Metanephros (tissue), 2 donors: ENCODE measurements around the gene MARCHF9. TPM values are rescaled to one million over a fixed set of nuclear protein-coding genes. Genes with fewer than 3 reads are reported as not detected.

ENCODE experiments used
- small RNA-seq: library from RNA; depleted of rRNA; stranded (forward); fragments of <200 nt; gene quantifications from one replicate; pipeline ENCODE3, GENCODE V24; 2014; ENCODE audit warnings: low replicate concordance
- total RNA-seq: library from RNA; depleted of rRNA; stranded (reverse); fragments of >200 nt; gene quantifications from one replicate; pipeline ENCODE4 v1.2.3, GENCODE V29; 2014

Gene MARCHF9
- total RNA-seq = 8.9 TPM

DNA sequence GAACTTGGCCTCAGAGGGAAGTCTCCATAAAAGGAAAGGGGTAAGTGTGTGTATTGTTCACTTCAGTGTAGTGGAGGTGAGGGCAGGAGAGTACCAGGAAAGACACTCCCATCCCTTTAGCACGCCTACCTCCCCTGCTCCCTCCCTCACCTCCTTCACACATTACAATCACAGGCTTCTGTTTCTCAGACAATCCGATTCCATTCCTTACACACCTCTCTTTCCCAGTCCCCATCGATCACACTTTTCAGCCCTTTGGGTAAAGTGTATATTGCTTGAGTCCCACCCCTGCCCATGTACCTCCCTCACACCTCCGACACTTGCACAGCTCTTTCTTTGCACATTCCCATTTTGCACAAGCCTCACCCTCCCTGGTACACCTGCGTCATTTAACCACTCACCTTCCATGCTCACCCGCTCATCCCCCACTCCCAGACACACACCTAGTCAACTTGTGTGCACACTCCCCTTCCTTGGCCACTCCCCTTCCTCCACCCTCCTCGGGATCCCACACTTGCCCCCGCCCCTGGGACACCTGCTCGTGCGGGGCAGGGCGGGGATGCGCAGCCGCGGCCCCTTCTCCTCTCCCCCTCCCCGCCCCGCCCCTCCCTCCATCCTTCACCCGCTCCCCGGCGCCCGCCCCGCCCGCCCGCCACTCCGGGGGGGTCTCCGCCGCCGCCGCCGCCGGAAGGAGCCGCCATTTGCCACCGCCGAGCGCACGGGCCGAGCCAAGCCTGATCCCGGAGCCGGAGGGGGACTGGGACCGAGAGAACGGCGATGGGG is at the start of gene MARCHF9:
Gene MARCHF9 (plus strand): TSS at position 693 of the 783 bp plus-strand sequence. CDS start 426 bp downstream, outside the sequence.

DNA sequence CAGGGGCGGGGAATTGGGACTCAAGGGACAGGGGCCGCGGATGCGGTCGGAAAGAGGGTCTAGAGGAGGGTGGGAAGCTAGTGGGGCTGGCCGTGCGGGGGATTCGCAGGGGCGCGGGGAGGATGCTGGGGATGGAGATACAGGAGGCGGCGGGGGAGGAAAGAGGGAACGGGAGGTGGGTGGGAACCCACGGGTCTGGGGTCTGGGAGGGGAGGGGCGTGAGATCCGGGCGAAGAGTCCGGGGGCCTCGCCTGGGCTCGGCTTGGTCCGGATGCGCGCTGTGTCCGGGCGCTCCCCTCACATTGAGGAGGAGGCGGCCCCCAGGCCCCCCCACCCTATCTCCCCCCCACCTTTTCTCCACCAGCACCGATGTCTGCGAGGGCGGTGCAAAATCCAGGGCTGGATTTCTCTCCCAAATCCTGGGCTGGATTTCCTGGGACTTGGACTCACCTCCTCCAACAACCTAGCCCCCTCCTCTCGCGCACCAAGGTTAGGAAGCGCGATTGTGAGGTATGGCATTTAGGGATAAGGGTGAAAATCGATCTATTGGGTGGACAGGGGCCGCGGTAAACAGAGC is 16.2 kb upstream of the MARCHF9 start, which contains the start of gene AGAP2:
Gene AGAP2 (minus strand): TSS at position 82 of the 577 bp plus-strand sequence. CDS start 496 bp downstream, outside the sequence.

DNA sequence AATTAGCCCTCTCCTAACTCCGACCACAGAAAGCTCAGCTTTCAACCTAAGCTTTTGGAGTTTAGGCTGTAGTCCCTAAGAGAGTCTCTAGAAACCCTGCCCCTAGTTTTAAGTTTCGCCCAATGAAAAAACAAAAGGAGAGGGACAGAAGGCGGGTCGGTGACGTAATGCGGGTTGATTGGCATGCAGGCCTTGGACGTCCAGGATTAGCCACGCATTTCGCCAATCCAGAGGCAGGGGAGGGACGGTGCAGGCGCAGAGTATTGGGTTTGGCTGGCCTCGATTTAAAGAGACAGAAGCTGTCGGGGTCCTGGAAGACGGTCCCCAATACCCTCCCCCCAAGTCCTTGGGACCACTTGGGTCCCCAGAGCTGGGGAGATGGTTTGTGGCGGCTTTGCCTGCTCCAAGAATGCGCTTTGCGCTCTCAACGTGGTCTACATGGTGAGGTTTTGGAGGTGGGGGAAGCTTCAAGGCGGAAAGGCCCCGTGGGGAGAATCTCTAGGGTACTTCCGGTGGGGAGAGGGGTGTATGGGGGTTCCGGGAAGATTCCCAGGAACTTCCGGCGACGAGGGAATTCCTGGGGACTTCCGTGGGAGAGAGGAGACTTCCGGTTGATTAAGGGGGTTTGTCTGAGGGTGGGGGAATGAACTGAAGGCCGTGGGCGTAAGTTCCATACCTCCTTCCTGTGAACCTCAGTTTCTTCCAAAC is 10.0 kb upstream of the MARCHF9 start, which contains the start of gene TSPAN31:
Gene TSPAN31 (plus strand): TSS at position 263 of the 708 bp plus-strand sequence. CDS start 116 bp downstream, at position 379.

DNA sequence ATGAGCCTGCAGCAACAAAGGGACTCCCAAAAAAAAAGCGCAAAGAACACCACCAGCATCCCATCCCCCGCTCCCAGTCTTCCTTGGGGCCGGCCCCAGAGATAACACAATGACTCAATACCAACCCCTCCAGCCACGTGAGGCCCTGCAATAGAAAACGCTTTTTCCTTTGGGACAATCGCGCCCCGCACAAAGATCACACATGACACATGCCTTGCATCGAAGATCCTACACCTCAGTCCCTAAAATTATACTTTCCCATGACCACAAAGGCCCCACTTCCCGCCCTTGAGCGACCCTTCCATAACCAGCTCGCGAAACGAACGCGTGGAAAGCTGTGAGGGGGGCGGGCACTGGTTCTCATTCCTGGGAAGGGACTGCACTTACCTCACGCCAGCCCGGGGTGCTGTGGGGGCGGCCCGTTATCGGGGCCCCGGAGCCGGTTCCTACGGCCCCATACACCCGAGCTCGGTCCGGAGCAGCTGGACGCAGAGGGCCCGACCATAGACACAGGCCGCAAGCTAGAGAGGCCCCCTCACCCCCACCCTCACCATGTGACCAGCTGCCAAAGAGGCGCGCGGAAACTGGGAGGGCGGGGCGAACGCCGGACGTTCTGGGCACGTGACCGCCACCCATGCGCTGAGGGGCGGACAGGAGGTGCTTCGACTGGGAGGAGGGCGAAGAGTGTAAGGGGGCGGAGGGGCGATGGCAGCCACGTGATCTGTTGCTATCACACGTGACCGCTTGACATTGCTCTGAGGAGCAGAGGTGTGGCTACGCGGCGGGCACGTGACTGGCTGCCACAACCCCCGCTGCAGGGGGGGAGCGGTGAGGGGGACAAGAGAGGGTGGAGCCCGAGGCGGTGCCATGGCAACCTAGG is 2.9 kb upstream of the MARCHF9 start, which contains the start of gene CDK4:
Gene CDK4 (minus strand): TSS at position 523 of the 880 bp plus-strand sequence. CDS start 593 bp downstream, outside the sequence.

GRCh38 chr12:57766464-57767304 is 11.8 kb downstream of the MARCHF9 start, which contains the start of gene CYP27B1:
Gene CYP27B1 (minus strand): TSS chr12:57767078. CDS start chr12:57767041, 37 bp downstream.

GRCh38 chr12:57771873-57772428 is 17.0 kb downstream of the MARCHF9 start, which contains the start of gene METTL1:
Gene METTL1 (minus strand): TSS chr12:57772105. CDS start chr12:57772083, 22 bp downstream.

GRCh38 chr12:57772429-57773322 is 17.8 kb downstream of the MARCHF9 start, which contains the start of gene EEF1AKMT3:
Gene EEF1AKMT3 (plus strand): TSS chr12:57772614. CDS start chr12:57772725, 111 bp downstream.

GRCh38 chr12:57782608-57783465 is 27.9 kb downstream of the MARCHF9 start, which contains the start of gene TSFM:
Gene TSFM (plus strand): TSS chr12:57782787. CDS start chr12:57782802, 15 bp downstream.

Small RNA genes within 50 kb of the gene (small RNA-seq; reads per million reads assigned to genes)
- gene RNU6-1083P = not detected

Other genes with a start within 250 kb of the MARCHF9 start
- gene DDIT3, start 234.6 kb upstream of the MARCHF9 start, total RNA-seq = 45.3 TPM
- 32.7 TPM for gene MBD6, start 232.3 kb upstream of the MARCHF9 start, total RNA-seq
- 85.7 TPM for gene DCTN2, start 207.9 kb upstream of the MARCHF9 start, total RNA-seq
- 0.35 TPM for gene KIF5A, start 205.1 kb upstream of the MARCHF9 start, total RNA-seq
- gene PIP4K2C, start 163.9 kb upstream of the MARCHF9 start, total RNA-seq = 22.2 TPM
- 44.4 TPM for gene DTX3, start 150.3 kb upstream of the MARCHF9 start, total RNA-seq
- gene ARHGEF25, start 143.7 kb upstream of the MARCHF9 start, total RNA-seq = 29.2 TPM
- gene B4GALNT1, start 121.9 kb upstream of the MARCHF9 start, total RNA-seq = 1.3 TPM
- 124 TPM for gene OS9, start 61.0 kb upstream of the MARCHF9 start, total RNA-seq
- gene AGAP2, start 16.4 kb upstream of the MARCHF9 start, total RNA-seq = 2.9 TPM
- gene TSPAN31, start 10.1 kb upstream of the MARCHF9 start, total RNA-seq = 41.7 TPM
- 87.5 TPM for gene CDK4, start 2.8 kb upstream of the MARCHF9 start, total RNA-seq
- 1.1 TPM for gene CYP27B1, start 12.0 kb downstream of the MARCHF9 start, total RNA-seq
- 10.3 TPM for gene METTL1, start 17.0 kb downstream of the MARCHF9 start, total RNA-seq
- gene EEF1AKMT3, start 17.5 kb downstream of the MARCHF9 start, total RNA-seq = 11.1 TPM
- 15.0 TPM for gene TSFM, start 27.7 kb downstream of the MARCHF9 start, total RNA-seq
- 5.0 TPM for gene AVIL, start 63.6 kb downstream of the MARCHF9 start, total RNA-seq
- 130 TPM for gene CTDSP2, start 91.6 kb downstream of the MARCHF9 start, total RNA-seq
- 18.0 TPM for gene ATP23, start 186.5 kb downstream of the MARCHF9 start, total RNA-seq